GM20000 (cell line): ENCODE data around the gene TSPAN11.

Experiments
- DNase-seq: peaks from one replicate; pipeline ENCODE4 v3.0.0; 2012; ENCODE audit warnings: low spot score
- CTCF ChIP-seq: IDR thresholded peaks from 2 replicates; pipeline ENCODE4 v1.5.1; 2012; ENCODE audit warnings: mild to moderate bottlenecking, control low read depth; ENCODE audit errors: extremely low read depth, missing control alignments

Gene TSPAN11

GRCh38 chr12:30959778-30960177 is 33.2 kb downstream of the TSPAN11 start:
- no peak for DNase-seq
- TF ChIP-seq CTCF: no peak

GRCh38 chr12:30961030-30961429 is 34.5 kb downstream of the TSPAN11 start:
- no peak for DNase-seq

GRCh38 chr12:30962047-30962446 is 35.5 kb downstream of the TSPAN11 start:
- TF ChIP-seq CTCF: no peak
- no peak for DNase-seq

More at GRCh38 chr12:30961030-30961429, 34.5 kb downstream of the TSPAN11 start:
- no peak for TF ChIP-seq CTCF

GRCh38 chr12:30963709-30964564 is 37.4 kb downstream of the TSPAN11 start:
- no peak for TF ChIP-seq CTCF
- no peak for DNase-seq

GRCh38 chr12:30964896-30965612 is 38.5 kb downstream of the TSPAN11 start:
- no peak for TF ChIP-seq CTCF
- DNase-seq: no peak

GRCh38 chr12:30965613-30965985 is 39.1 kb downstream of the TSPAN11 start:
- no peak for DNase-seq
- no peak for TF ChIP-seq CTCF

GRCh38 chr12:30967026-30967425 is 40.5 kb downstream of the TSPAN11 start:
- no peak for TF ChIP-seq CTCF
- DNase-seq: no peak
